Gastroesophageal sphincter (tissue), 3 donors: ENCODE measurements around the gene SYNCRIP.

Experiments used
- EP300 ChIP-seq: sonication (generic); formaldehyde crosslinking; IDR thresholded peaks from one replicate; pipeline ENCODE4 v1.6.1; 2017; ENCODE audit warnings: antibody characterized with exemption, mild to moderate bottlenecking
- POLR2A ChIP-seq, 2 donors: fragments of 450-650 bp; IDR thresholded peaks; one replicate each; pipeline ENCODE4 v1.6.1; 2017; ENCODE audit warnings: antibody characterized with exemption in 2 of 2, mild to moderate bottlenecking in 2 of 2, moderate library complexity in 1 of 2
- POLR2AphosphoS5 ChIP-seq: sonication (generic); formaldehyde crosslinking; IDR thresholded peaks from one replicate; pipeline ENCODE4 v1.6.1; 2017; ENCODE audit warnings: antibody characterized with exemption
- TF ChIP-seq, protein P1 (sequence below), 4 experiments: fragments of 200-600 bp in 2 of 4; fragments of 450-650 bp in 2 of 4; sonication (generic) in 1 of 4; IDR thresholded peaks; one replicate each; pipeline ENCODE4 v1.5.1; 2017 to 2019; ENCODE audit warnings: antibody characterized with exemption in 4 of 4, mild to moderate bottlenecking in 2 of 4, moderate library complexity in 2 of 4

DNA sequence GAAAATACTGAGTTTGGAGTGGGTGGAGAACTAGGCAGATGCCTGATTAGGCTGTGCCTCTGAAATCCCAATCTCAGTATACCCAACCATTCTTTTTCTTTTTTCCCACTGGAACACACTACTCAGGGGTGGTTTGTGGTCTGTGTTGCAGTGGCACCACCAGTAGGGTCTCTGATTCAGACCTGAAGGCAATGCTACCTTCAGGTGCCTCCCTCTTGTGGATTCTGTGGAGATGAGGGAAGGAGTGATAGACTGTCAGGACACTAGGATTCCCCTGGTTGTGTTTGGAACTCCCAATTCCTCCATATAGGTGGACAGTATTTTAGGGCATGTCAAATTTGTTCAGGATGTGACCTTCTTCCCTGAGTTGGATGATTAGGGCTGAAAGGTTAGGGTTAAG, 47.4 kb upstream of the SYNCRIP start:
- TF ChIP-seq POLR2A (IDR thresholded peaks at IDR 0.05) = no peak
- TF ChIP-seq, protein P1, sequence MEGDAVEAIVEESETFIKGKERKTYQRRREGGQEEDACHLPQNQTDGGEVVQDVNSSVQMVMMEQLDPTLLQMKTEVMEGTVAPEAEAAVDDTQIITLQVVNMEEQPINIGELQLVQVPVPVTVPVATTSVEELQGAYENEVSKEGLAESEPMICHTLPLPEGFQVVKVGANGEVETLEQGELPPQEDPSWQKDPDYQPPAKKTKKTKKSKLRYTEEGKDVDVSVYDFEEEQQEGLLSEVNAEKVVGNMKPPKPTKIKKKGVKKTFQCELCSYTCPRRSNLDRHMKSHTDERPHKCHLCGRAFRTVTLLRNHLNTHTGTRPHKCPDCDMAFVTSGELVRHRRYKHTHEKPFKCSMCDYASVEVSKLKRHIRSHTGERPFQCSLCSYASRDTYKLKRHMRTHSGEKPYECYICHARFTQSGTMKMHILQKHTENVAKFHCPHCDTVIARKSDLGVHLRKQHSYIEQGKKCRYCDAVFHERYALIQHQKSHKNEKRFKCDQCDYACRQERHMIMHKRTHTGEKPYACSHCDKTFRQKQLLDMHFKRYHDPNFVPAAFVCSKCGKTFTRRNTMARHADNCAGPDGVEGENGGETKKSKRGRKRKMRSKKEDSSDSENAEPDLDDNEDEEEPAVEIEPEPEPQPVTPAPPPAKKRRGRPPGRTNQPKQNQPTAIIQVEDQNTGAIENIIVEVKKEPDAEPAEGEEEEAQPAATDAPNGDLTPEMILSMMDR (IDR thresholded peaks at IDR 0.05) = no peak
- TF ChIP-seq POLR2AphosphoS5 = no peak
- no peak for TF ChIP-seq EP300
